IMR-90 (cell line): ENCODE measurements around the gene ABL2. TPM values are rescaled to one million over a fixed set of nuclear protein-coding genes. Genes with fewer than 3 reads are reported as not detected.
A peak's percentile ranks its signal among the peaks of the same experiment; 100 is the strongest.

Experiments used
- ATAC-seq: fragments of 200-7000 bp; cut with Tn5 transposase; 2 replicates; pipeline ENCODE4 v1.9.1; 2020; ENCODE audit warnings: low read depth, mild to moderate bottlenecking, moderate library complexity
- BruUV-seq: library from RNA; stranded (reverse); fragments of 400-500 nt; replicated peaks from 2 replicates; lab custom pipeline; 2021; lab: Mats Ljungman, UMichigan
- CTCF ChIA-PET: fragments of 300-600 bp; formaldehyde crosslinking; extraction: SDS; loops from one replicate; lab custom pipeline; 2021; ENCODE audit warnings: antibody characterized with exemption; lab: Yijun Ruan, JAX
- POLR2A ChIA-PET: fragments of 300-600 bp; sonication (Branson Sonifier 250); formaldehyde crosslinking; loops from one replicate; lab custom pipeline; 2022; ENCODE audit warnings: antibody characterized with exemption; ENCODE audit not compliant: unreplicated experiment; lab: Charles Lee
- DNase-seq: peaks from one replicate; pipeline ENCODE4 v3.0.0; 2013
- H2AFZ ChIP-seq: replicated peaks from 2 replicates; pipeline ENCODE3; 2013; ENCODE audit warnings: low read length, mild to moderate bottlenecking; ENCODE audit not compliant: poor library complexity
- H2AK5ac ChIP-seq: 2 replicates; pipeline ENCODE4 v1.6.1; 2013; ENCODE audit warnings: low read depth, low read length, inconsistent platforms
- H2AK9ac ChIP-seq: replicated peaks from 2 replicates; pipeline ENCODE3; 2013; ENCODE audit warnings: mild to moderate bottlenecking, low read depth, low read length, moderate library complexity; ENCODE audit not compliant: poor library complexity
- H2BK120ac ChIP-seq: 2 replicates; pipeline ENCODE4 v1.6.1; 2013; ENCODE audit warnings: low read depth, low read length, inconsistent platforms
- H2BK15ac ChIP-seq: 3 replicates; pipeline ENCODE4 v1.6.1; 2013; ENCODE audit warnings: low read depth, low read length, inconsistent platforms
- H2BK20ac ChIP-seq: 2 replicates; pipeline ENCODE4 v1.6.1; 2013; ENCODE audit warnings: low read depth, mild to moderate bottlenecking, inconsistent platforms, low read length, moderate library complexity
- H2BK5ac ChIP-seq: 2 replicates; pipeline ENCODE4 v1.6.1; 2013; ENCODE audit warnings: mild to moderate bottlenecking, low read depth, low read length, inconsistent platforms; ENCODE audit not compliant: poor library complexity, severe bottlenecking
- H3K14ac ChIP-seq: replicated peaks from 2 replicates; pipeline ENCODE4 v1.6.1; 2013; ENCODE audit warnings: low read depth, low read length, inconsistent platforms
- H3K18ac ChIP-seq: 2 replicates; pipeline ENCODE4 v1.6.1; 2013; ENCODE audit warnings: low read depth, low read length, control low read depth
- H3K23ac ChIP-seq: 2 replicates; pipeline ENCODE4 v1.6.1; 2013; ENCODE audit warnings: low read depth, low read length, inconsistent platforms
- H3K27ac ChIP-seq: 2 replicates; pipeline ENCODE4 v1.5.1; 2013; ENCODE audit warnings: mild to moderate bottlenecking, control low read depth, low read length; ENCODE audit not compliant: insufficient read depth
- H3K27me3 ChIP-seq: 2 replicates; pipeline ENCODE4 v1.6.1; 2013; ENCODE audit warnings: low read length; ENCODE audit not compliant: control insufficient read depth, insufficient read depth
- H3K36me3 ChIP-seq: 2 replicates; pipeline ENCODE4 v1.6.1; 2013; ENCODE audit warnings: low read length, mixed read lengths; ENCODE audit not compliant: control insufficient read depth, insufficient read depth
- H3K4ac ChIP-seq: 2 replicates; pipeline ENCODE4 v1.6.1; 2013; ENCODE audit warnings: low read depth, low read length, inconsistent platforms
- H3K4me1 ChIP-seq: 2 replicates; pipeline ENCODE4 v1.6.1; 2013; ENCODE audit warnings: low read length, mixed read lengths; ENCODE audit not compliant: control insufficient read depth, insufficient read depth
- H3K4me2 ChIP-seq: 2 replicates; pipeline ENCODE4 v1.6.1; 2013; ENCODE audit warnings: low read depth, mild to moderate bottlenecking, control low read depth, low read length, moderate library complexity
- H3K4me3 ChIP-seq: 2 replicates; pipeline ENCODE4 v1.5.1; 2013; ENCODE audit warnings: low read depth, mild to moderate bottlenecking, control low read depth, low read length, moderate library complexity; ENCODE audit not compliant: insufficient read depth
- H3K56ac ChIP-seq: 2 replicates; pipeline ENCODE4 v1.6.1; 2013; ENCODE audit warnings: low read length, inconsistent platforms; ENCODE audit not compliant: insufficient read depth; ENCODE audit errors: extremely low read depth
- H3K79me1 ChIP-seq, 2 experiments: 2 replicates each; pipeline ENCODE4 v1.6.1; 2013; ENCODE audit warnings: low read length in 2 of 2, inconsistent platforms in 1 of 2, low read depth in 1 of 2
- H3K9ac ChIP-seq: 2 replicates; pipeline ENCODE4 v1.6.1; 2013; ENCODE audit warnings: low read depth, low read length, control low read depth
- H3K9me1 ChIP-seq: 2 replicates; pipeline ENCODE4 v1.6.1; 2013; ENCODE audit warnings: low read length, inconsistent platforms; ENCODE audit not compliant: insufficient read depth
- H3K9me3 ChIP-seq: 2 replicates; pipeline ENCODE4 v1.6.1; 2013; ENCODE audit warnings: low read length; ENCODE audit not compliant: control insufficient read depth, insufficient read depth
- H4K20me1 ChIP-seq: 2 replicates; pipeline ENCODE4 v1.6.1; 2013; ENCODE audit warnings: low read length, inconsistent platforms; ENCODE audit not compliant: insufficient read depth
- H4K5ac ChIP-seq: 2 replicates; pipeline ENCODE4 v1.6.1; 2013; ENCODE audit warnings: mild to moderate bottlenecking, low read depth, low read length, control low read depth
- H4K8ac ChIP-seq, 2 experiments: 2 replicates each; pipeline ENCODE4 v1.6.1; 2013; ENCODE audit warnings: low read depth in 2 of 2, low read length in 2 of 2, control low read depth in 1 of 2, inconsistent platforms in 1 of 2
- H4K91ac ChIP-seq: 2 replicates; pipeline ENCODE4 v1.6.1; 2013; ENCODE audit warnings: low read depth, low read length, inconsistent platforms; ENCODE audit not compliant: insufficient read depth
- CEBPB ChIP-seq: IDR thresholded peaks from 2 replicates; pipeline ENCODE4 v1.6.1; 2012; ENCODE audit warnings: low read depth, low read length, improper control_type of control experiment
- CHD1 ChIP-seq: IDR thresholded peaks from 2 replicates; pipeline ENCODE4 v1.6.1; 2012; ENCODE audit warnings: low read depth, low read length, improper control_type of control experiment
- ELK1 ChIP-seq: fragments of 150-350 bp; IDR thresholded peaks from 2 replicates; pipeline ENCODE4 v1.6.1; 2016; ENCODE audit warnings: low read depth, mild to moderate bottlenecking, low read length, moderate library complexity, borderline replicate concordance
- FOS ChIP-seq: fragments of 150-350 bp; IDR thresholded peaks from 2 replicates; pipeline ENCODE4 v1.6.1; 2016; ENCODE audit warnings: low read depth, low read length
- MAFK ChIP-seq: IDR thresholded peaks from 2 replicates; pipeline ENCODE4 v1.6.1; 2012; ENCODE audit warnings: low read depth, low read length, improper control_type of control experiment
- MAZ ChIP-seq: IDR thresholded peaks from 2 replicates; pipeline ENCODE4 v1.6.1; 2012; ENCODE audit warnings: low read depth, mild to moderate bottlenecking, low read length, improper control_type of control experiment, moderate library complexity, borderline replicate concordance
- POLR2A ChIP-seq: IDR thresholded peaks from 2 replicates; pipeline ENCODE4 v1.6.1; 2012; ENCODE audit warnings: mild to moderate bottlenecking, low read depth, low read length
- RAD21 ChIP-seq: IDR thresholded peaks from 2 replicates; pipeline ENCODE4 v1.6.1; 2012; ENCODE audit warnings: low read length, improper control_type of control experiment
- RFX5 ChIP-seq: IDR thresholded peaks from 2 replicates; pipeline ENCODE4 v1.8.0; 2012; ENCODE audit warnings: low read depth, mild to moderate bottlenecking, low read length, moderate library complexity
- SMC3 ChIP-seq: fragments of 150-350 bp; IDR thresholded peaks from 2 replicates; pipeline ENCODE4 v1.6.1; 2016; ENCODE audit warnings: low read depth, mild to moderate bottlenecking, antibody characterized with exemption, low read length, moderate library complexity
- WGBS, 2 experiments: methylation state at CpG; one replicate each; pipeline versions ENCODE4 v1.1.5 to v1.1.7; 2013; ENCODE audit warnings: missing lambda C conversion rate in 2 of 2; ENCODE audit not compliant: insufficient read length in 1 of 2; ENCODE audit errors: extremely low coverage in 2 of 2; 5-methylcytosine and 5-hydroxymethylcytosine counted together
- dilution Hi-C: fragments of 300-500 bp; cut with HindIII; formaldehyde crosslinking; loops from one replicate; pipeline ENCODE4 v1.14.3; 2018; ENCODE audit warnings: low sequenced_read_pairs; ENCODE audit not compliant: unreplicated experiment
- in situ Hi-C: fragments of 300-500 bp; cut with MboI; formaldehyde crosslinking; loops from 3 replicates; pipeline ENCODE4 v1.14.3; 2019; ENCODE audit warnings: low sequenced_read_pairs, inconsistent platforms, mixed read lengths
- intact Hi-C: fragments of 100-400 bp; cut with micrococcal nuclease; formaldehyde crosslinking; loops from 2 replicates; pipeline ENCODE4 v1.10.0; 2022
- polyA plus RNA-seq, 3 experiments: library from polyadenylated mRNA; depleted of rRNA; stranded (reverse); fragments of >200 nt; gene quantifications; 2 replicates each; pipeline ENCODE4 v1.2.3, GENCODE V29; 2012; ENCODE audit warnings: low replicate concordance in 1 of 3
- total RNA-seq: library from RNA; depleted of rRNA; stranded (reverse); fragments of >200 nt; gene quantifications from 2 replicates; pipeline ENCODE4 v1.2.3, GENCODE V29; 2012
- TF ChIP-seq, protein P1 (sequence below): conservative IDR thresholded peaks from 2 replicates; pipeline ENCODE4 v1.5.1; 2012; ENCODE audit warnings: mild to moderate bottlenecking, low read depth, low read length, improper control_type of control experiment

Gene ABL2
- total and polyA plus RNA-seq, 2 of the 4 experiments (the other 2 are of a cell fraction), result 9.7 to 110 TPM

DNA sequence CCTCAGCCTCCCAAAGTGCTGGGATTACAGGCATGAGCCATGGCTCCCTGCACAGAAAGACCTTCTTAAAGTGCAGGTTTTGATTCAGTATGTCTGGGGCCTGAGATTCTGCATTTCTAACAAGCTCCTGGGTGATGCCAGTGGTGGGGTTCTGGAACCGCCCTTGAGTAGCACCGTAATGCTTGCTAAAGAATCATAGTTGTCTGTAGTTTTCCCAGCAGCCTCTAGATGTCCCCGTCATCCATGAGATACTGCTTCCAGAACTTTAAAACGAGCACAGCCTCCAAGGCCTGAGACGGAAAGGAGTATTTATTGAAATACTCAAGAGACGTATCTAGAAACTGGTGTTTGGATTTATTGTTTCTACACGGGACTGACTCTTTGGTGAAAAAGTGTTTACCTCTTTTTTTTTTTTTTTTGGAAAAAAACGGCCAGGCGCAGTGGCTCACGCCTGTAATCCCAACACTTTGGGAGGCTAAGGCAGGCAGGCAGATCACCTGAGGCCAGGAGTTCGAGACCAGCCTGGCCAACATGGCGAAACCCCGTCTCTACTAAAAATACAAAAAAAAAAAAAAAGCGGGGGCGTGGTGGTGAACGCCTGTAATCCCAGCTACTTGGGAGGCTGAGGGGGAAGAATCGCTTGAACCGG, 150.2 kb downstream of the ABL2 start:
- no peak overlapping the region for H3K18ac ChIP-seq
- H3K4ac ChIP-seq, result no peak overlapping the region
- H4K20me1 ChIP-seq, result no peaks in the 10 kb centered on the region; the same call in 1 of the 2 replicates
- no TSS peak for BruUV-seq
- H2BK20ac ChIP-seq, result no peak overlapping the region
- no peak overlapping the region for H4K5ac ChIP-seq
- no peak overlapping the region for H4K91ac ChIP-seq
- ATAC-seq (peak; percentile 38), DNase-seq (peak; percentile 81)
- H2AK9ac ChIP-seq, result no peak overlapping the region
- H4K8ac ChIP-seq, result no peak overlapping the region
- H3K56ac ChIP-seq, result no peak overlapping the region
- POLR2A ChIA-PET, result no interaction called here
- no peak overlapping the region for H3K4me3 ChIP-seq
- no CpG with 5 or more reads among the region's 18 CpGs for WGBS, 2 experiments
- no peaks in the 10 kb centered on the region for H3K27me3 ChIP-seq
- H3K79me1 ChIP-seq, result peaks cover 14 to 29% of the 10 kb centered on the region in 2 experiments
- no peak overlapping the region for H2BK5ac ChIP-seq
- no peak overlapping the region for H2AFZ ChIP-seq
- no peak overlapping the region for H2BK15ac ChIP-seq
- intact Hi-C loops (loop anchor here (1.0 to 5.0 kb wide), 4 partner anchors 42 to 290 kb away; partner anchors contain the start of gene FAM20B), dilution Hi-C loops (no loop called here), in situ Hi-C loops (loop anchor here (5.0 kb wide), 1 partner anchor 288 kb away; the partner anchor contains the start of gene AXDND1)
- H3K9me1 ChIP-seq, result no peaks in the 10 kb centered on the region; the same call in 1 of the 2 replicates
- H2BK120ac ChIP-seq, result no peak overlapping the region
- no peak overlapping the region for H3K14ac ChIP-seq
- no peaks in the 10 kb centered on the region for H3K9me3 ChIP-seq
- no peak overlapping the region for H3K27ac ChIP-seq
- H3K23ac ChIP-seq, result no peak overlapping the region
- H3K4me1 ChIP-seq, result peaks cover 12% of the 10 kb centered on the region
- H3K9ac ChIP-seq, result no peak overlapping the region
- no peak overlapping the region for H2AK5ac ChIP-seq
- TF ChIP-seq SMC3 (peak; percentile 77), ELK1 (no peak), POLR2A (0 out of 2 replicates have a peak, but pooled peaks have one; percentile 25), MAFK (no peak), RFX5 (no peak), CHD1 (no peak), RAD21 (peak; percentile 85), FOS (no peak), CEBPB (no peak), MAZ (no peak)
- TF ChIP-seq, protein P1, sequence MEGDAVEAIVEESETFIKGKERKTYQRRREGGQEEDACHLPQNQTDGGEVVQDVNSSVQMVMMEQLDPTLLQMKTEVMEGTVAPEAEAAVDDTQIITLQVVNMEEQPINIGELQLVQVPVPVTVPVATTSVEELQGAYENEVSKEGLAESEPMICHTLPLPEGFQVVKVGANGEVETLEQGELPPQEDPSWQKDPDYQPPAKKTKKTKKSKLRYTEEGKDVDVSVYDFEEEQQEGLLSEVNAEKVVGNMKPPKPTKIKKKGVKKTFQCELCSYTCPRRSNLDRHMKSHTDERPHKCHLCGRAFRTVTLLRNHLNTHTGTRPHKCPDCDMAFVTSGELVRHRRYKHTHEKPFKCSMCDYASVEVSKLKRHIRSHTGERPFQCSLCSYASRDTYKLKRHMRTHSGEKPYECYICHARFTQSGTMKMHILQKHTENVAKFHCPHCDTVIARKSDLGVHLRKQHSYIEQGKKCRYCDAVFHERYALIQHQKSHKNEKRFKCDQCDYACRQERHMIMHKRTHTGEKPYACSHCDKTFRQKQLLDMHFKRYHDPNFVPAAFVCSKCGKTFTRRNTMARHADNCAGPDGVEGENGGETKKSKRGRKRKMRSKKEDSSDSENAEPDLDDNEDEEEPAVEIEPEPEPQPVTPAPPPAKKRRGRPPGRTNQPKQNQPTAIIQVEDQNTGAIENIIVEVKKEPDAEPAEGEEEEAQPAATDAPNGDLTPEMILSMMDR, result peak; percentile 79
- H3K36me3 ChIP-seq, result no peaks in the 10 kb centered on the region; the same call in 1 of the 2 replicates
- CTCF ChIA-PET, result interaction anchor here (0.5 to 1.1 kb wide), 4 partner anchors 115 to 779 kb away, joined by 3 to 5 read pairs (median 3); no protein-coding TSS in a partner anchor
- no peak overlapping the region for H3K4me2 ChIP-seq
